Activated CD4-positive, alpha-beta T cell treated with anti-CD3 and anti-CD28 coated beads for 4 hours (primary cell): ENCODE results near the gene ARMS2.
A peak's percentile ranks its signal among the peaks of the same experiment; 100 is the strongest.

Experiments used
- DNase-seq, 2 donors: peaks; one replicate each; pipeline ENCODE4 v3.0.0-alpha.2; 2020

Gene ARMS2

GRCh38 chr10:122473116-122473515, 18.7 kb downstream of the ARMS2 start:
- no peak for DNase-seq

- no peak for DNase-seq
Measured at GRCh38 chr10:122474131-122474818, 19.8 kb downstream of the ARMS2 start.

- DNase-seq: no peak
Measured at GRCh38 chr10:122475100-122475499, 20.6 kb downstream of the ARMS2 start.

- DNase-seq: no peak
Measured at GRCh38 chr10:122475591-122476332, 21.3 kb downstream of the ARMS2 start.

- DNase-seq: no peak
Measured at GRCh38 chr10:122476333-122476695, 21.9 kb downstream of the ARMS2 start.

- DNase-seq: no peak
Measured at GRCh38 chr10:122477436-122477835, 23.0 kb downstream of the ARMS2 start.

- DNase-seq: no peak
Measured at GRCh38 chr10:122478971-122479370, 24.5 kb downstream of the ARMS2 start.

- DNase-seq: no peak
Measured at GRCh38 chr10:122480146-122480833, 25.8 kb downstream of the ARMS2 start.

- no peak for DNase-seq
Measured at GRCh38 chr10:122481296-122482056, 27.0 kb downstream of the ARMS2 start.

GRCh38 chr10:122484276-122485060, 30.0 kb downstream of the ARMS2 start:
- no peak for DNase-seq

GRCh38 chr10:122485670-122486069, 31.2 kb downstream of the ARMS2 start:
- no peak for DNase-seq

- DNase-seq: no peak
Measured at GRCh38 chr10:122486406-122487080, 32.1 kb downstream of the ARMS2 start.

GRCh38 chr10:122487174-122487765, 32.8 kb downstream of the ARMS2 start:
- no peak for DNase-seq

GRCh38 chr10:122490268-122490667, 35.8 kb downstream of the ARMS2 start:
- no peak for DNase-seq

- DNase-seq: peak; percentile 5 to 25
Measured at GRCh38 chr10:122490786-122491680, 36.6 kb downstream of the ARMS2 start.

- no peak for DNase-seq
Measured at GRCh38 chr10:122492006-122492405, 37.6 kb downstream of the ARMS2 start.

- no peak for DNase-seq
Measured at GRCh38 chr10:122492999-122493481, 38.6 kb downstream of the ARMS2 start.

- DNase-seq: no peak
Measured at GRCh38 chr10:122493761-122494160, 39.3 kb downstream of the ARMS2 start.

- no peak for DNase-seq
Measured at GRCh38 chr10:122494173-122494820, 39.8 kb downstream of the ARMS2 start.

- DNase-seq: no peak
Measured at GRCh38 chr10:122494833-122495232, 40.4 kb downstream of the ARMS2 start.
